BLaER1 treated with 17β-estradiol and CSF1 and Interleukin-3, amounts not matched to agents 10 nM and 100 nM (cell line): Measurements from ENCODE around the gene OR2AT4.

Source experiments
- H3K27ac ChIP-seq, 11 experiments: shearing (Covaris generic); formaldehyde crosslinking; 2 replicates each; pipeline ENCODE4 v1.8.1; 2022
- H3K27me3 ChIP-seq, 11 experiments: shearing (Covaris generic); formaldehyde crosslinking; 2 replicates each; pipeline ENCODE4 v1.8.1; 2022
- H3K36me3 ChIP-seq, 11 experiments: shearing (Covaris generic); formaldehyde crosslinking; 2 replicates each; pipeline ENCODE4 v1.8.1; 2022
- H3K4me1 ChIP-seq, 10 experiments: shearing (Covaris generic); formaldehyde crosslinking; 2 replicates each; pipeline ENCODE4 v1.8.1; 2022
- H3K4me2 ChIP-seq, 11 experiments: shearing (Covaris generic); formaldehyde crosslinking; 2 replicates each; pipeline ENCODE4 v1.8.1; 2022
- H3K4me3 ChIP-seq, 10 experiments: shearing (Covaris generic); formaldehyde crosslinking; 2 replicates each; pipeline ENCODE4 v1.8.1; 2022
- H3K9ac ChIP-seq, 11 experiments: shearing (Covaris generic); formaldehyde crosslinking; 2 replicates each; pipeline ENCODE4 v1.8.1; 2022
- H3K9me3 ChIP-seq, 11 experiments: shearing (Covaris generic); formaldehyde crosslinking; replicated peaks in 1 of 11; 2 replicates each; pipeline ENCODE4 v1.8.1; 2022
- H4K20me1 ChIP-seq, 11 experiments: shearing (Covaris generic); formaldehyde crosslinking; 2 replicates each; pipeline ENCODE4 v1.8.1; 2022
- Cebpa-rat ChIP-seq, 11 experiments: shearing (Covaris generic); IDR thresholded peaks; 2 replicates each; pipeline ENCODE4 v1.8.1; 2022

OR2AT4 gene

DNA sequence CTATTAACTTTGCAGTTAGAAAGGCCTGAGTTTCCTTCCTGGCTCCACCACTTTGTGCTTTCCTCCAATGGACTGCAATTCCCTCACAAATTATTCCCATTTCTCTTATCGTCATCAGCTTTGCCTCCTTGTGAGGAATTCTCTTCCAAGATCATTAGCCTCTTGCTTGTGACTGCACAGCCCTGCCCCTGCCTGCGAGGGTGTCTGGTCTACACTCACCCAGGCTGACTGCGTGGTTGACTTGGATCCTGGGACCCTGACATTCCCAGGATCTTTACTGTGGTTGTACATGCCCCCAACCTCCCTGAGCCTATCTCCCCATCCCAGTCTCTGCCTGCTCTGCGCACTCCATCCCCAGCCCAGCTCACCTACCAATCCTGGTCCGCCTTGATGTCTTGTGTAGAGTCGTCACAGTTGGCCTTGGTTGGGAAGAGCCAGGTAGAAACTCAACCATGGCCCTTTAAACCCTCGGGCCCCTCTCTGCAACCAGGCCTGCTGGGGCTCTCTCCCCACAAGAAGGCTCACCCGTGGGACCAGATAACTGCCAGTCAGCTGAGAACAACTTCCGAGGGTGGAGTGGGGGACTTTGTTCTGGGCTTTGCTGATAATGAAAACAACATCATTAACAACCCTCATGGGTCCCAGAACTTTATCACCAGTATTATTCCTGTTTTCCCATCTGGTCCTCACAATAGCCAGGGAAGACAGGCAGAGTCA lies at the start of gene OR2AT4:
TSS of gene OR2AT4 (minus strand) at position 421 of the 717 bp plus-strand sequence.
- H4K20me1 ChIP-seq, result no peaks in the 10 kb centered on the region

DNA sequence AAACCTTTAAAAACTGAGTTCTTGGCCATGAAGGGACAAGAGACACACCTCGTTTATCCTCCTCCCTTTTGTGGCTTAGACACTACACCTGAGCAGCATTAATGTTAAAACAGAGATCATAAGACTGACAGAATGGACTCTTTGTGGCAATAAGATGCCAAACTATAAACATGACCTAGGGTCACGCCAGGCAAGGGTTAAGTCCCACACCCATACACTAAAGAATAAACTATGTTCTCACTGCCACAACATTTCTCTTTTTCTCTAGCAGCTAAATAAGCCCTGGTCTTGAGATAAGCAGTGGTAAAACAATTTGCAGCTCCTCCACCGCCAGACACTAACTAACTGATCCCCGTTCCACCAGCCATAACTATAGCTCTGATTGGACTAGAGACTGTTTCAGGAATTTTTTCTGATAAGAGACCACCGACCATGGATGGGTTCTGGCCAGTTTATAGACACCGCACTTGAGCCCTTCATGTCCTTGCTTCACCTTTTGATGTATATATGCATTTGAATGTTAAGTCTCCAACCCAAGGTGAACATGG lies 49.4 kb upstream of the OR2AT4 start:
- Histone ChIP-seq H3K9ac (peak overlapping the region in 1 of 11 experiments; percentile 35; a peak in 1 of 22 replicates), H3K9me3 (no peaks in the 10 kb centered on the region), H4K20me1 (peaks cover 0 to 6% (median 0%) of the 10 kb centered on the region in 11 experiments; a peak in 2 of 22 replicates), H3K4me2 (peak overlapping the region; percentile 45 to 95 (median 80)), H3K27me3 (no peaks in the 10 kb centered on the region), H3K4me3 (no peak overlapping the region), H3K27ac (peak overlapping the region in 3 of 11 experiments; percentile 2 to 34 (median 25); a peak in 4 of 22 replicates), H3K36me3 (no peaks in the 10 kb centered on the region), H3K4me1 (peaks cover 71 to 99% (median 85%) of the 10 kb centered on the region in 10 experiments)
- no peak for TF ChIP-seq Cebpa-rat (IDR thresholded peaks at IDR 0.05)

More for the DNA sequence above, at the start of gene OR2AT4:
- Histone ChIP-seq H3K27me3 (no peaks in the 10 kb centered on the region), H3K4me3 (no peak within 1 kb of the TSS), H3K4me2 (no peak within 1 kb of the TSS), H3K36me3 (no peaks in the 10 kb centered on the region), H3K27ac (no peak within 1 kb of the TSS), H3K9me3 (peaks cover 0 to 6% (median 1%) of the 10 kb centered on the region in 11 experiments; a peak in 10 of 22 replicates), H3K4me1 (peaks cover 0 to 14% (median 0%) of the 10 kb centered on the region in 10 experiments; a peak in 7 of 20 replicates), H3K9ac (no peak within 1 kb of the TSS)
- no peak for TF ChIP-seq Cebpa-rat (IDR thresholded peaks at IDR 0.05)

DNA sequence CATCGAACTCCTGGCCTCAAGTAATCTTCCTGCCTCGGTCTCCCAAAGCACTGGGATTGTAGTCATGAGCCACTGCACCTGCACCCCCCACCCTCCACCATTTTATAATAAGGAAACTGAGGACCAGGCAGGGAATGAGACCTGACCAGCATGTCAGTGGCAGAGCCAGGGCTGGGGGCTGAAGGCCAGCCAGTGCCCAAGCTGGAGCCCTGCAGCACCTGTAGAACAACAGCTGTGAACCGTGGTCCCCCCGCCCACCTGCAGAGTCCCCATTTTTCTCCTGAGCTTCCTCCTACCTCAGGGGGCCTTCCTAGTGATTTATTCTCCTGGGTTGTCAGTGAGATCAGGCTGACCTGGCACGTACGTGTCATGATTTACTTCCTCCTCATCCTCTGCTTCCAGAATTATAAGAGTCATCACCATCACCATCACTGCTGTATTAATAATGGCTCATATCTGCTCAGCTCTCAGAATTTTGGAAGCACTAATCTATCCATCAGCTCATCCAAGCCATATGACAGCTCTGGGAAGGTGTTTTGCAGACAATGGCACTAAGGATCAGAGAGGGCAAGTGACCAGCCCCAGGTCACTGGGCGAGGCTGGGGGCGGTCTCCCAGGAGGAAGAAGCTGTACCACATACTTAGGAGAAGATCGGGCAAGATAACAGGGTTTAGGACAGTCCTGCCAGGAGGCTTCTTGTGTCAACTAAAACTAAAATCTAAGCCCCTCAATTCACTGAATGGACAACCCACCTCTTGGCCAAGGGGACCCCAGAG lies 48.7 kb upstream of the OR2AT4 start:
- H3K27ac ChIP-seq, result peak overlapping the region in 4 of 11 experiments; percentile 24 to 34 (median 25); a peak in 6 of 22 replicates
- H3K9ac ChIP-seq, result peak overlapping the region in 2 of 11 experiments; percentile 28 to 35; a peak in 1 of 22 replicates
- H3K4me1 ChIP-seq, result peaks cover 77 to 99% (median 85%) of the 10 kb centered on the region in 10 experiments
- H3K36me3 ChIP-seq, result no peaks in the 10 kb centered on the region
- H4K20me1 ChIP-seq, result peaks cover 0 to 6% (median 0%) of the 10 kb centered on the region in 11 experiments; a peak in 2 of 22 replicates
- TF ChIP-seq Cebpa-rat (IDR thresholded peaks at IDR 0.05), result no peak
- H3K4me2 ChIP-seq, result peak overlapping the region; percentile 45 to 95 (median 74)
- H3K27me3 ChIP-seq, result no peaks in the 10 kb centered on the region
- H3K9me3 ChIP-seq, result no peaks in the 10 kb centered on the region
- no peak overlapping the region for H3K4me3 ChIP-seq

DNA sequence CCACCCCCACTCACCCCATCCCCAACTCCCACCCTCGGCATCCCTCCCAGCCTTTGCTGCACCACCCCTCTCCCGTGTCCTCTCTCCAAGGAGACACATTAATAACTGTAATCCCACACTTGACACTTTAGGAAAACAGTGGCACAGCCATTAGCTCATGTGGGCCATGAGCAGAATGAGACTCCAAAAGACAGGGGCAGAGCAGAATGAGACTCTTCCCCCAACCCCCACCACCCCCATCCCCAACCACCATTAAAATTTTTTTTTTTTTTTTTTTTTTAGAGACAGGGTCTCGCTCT lies 48.0 kb upstream of the OR2AT4 start:
- H3K27ac ChIP-seq, result peak overlapping the region in 3 of 11 experiments; percentile 63 to 78 (median 66); a peak in 2 of 22 replicates
- peak overlapping the region in 5 of 11 experiments; percentile 49 to 70 (median 56); a peak in 3 of 22 replicates for H3K9ac ChIP-seq
- H3K4me2 ChIP-seq, result peak overlapping the region; percentile 80 to 95 (median 92)
- no peaks in the 10 kb centered on the region for H3K36me3 ChIP-seq
- TF ChIP-seq Cebpa-rat (IDR thresholded peaks at IDR 0.05), result no peak
- H3K4me3 ChIP-seq, result no peak overlapping the region
- peaks cover 77 to 92% (median 83%) of the 10 kb centered on the region in 10 experiments for H3K4me1 ChIP-seq
- H3K27me3 ChIP-seq, result no peaks in the 10 kb centered on the region
- no peaks in the 10 kb centered on the region for H3K9me3 ChIP-seq
- peaks cover 0 to 6% (median 0%) of the 10 kb centered on the region in 11 experiments; a peak in 2 of 22 replicates for H4K20me1 ChIP-seq

DNA sequence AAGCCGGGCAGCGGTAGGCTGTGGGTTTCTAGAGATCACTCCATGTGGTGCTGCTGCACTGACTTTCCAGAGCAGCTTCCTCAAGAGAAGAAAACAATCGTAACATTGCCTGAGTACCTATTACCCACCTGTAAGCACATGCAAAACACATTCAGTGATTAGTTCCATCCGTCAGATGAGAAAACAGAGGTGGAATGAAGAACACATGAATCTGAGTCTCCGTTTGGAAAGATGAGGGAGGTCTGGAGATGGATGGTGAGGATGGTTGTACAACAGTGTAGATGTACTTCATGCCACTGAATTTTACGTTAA lies 46.7 kb upstream of the OR2AT4 start:
- H3K4me2 ChIP-seq, result peak overlapping the region; percentile 78 to 94 (median 92)

DNA sequence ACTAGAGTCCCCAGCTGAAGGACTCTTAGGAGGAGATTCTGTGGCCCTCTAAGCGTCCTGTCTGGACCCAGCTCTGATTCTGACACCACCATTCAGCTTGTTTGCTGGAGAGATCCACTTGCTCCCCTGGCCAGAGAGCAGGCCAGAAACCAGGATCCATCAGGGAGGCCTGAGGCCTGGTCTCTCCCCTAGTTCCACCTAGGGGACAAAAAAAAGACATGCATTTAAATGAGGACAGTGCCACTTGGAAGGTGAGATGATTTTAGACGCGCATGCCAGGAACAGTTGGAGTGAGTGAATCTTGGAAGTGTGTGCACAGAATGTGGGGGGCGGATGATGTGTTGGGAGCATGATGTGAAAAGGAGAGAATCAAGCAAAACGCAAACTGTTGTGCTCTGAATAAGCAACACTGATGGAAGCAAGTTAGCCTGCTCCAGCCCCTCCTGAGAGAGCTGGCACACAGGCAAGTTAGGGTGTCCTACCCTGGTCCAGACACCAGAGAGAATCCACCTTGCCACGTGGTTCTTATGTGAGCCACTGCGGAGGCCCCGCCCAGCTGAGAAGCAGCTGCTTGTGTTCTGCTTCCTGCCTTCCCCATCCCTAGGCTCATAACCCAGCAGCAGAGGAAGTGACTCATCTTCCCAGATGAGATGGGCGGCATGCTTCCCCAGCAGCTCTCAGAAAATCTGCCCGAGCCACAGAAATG lies 46.2 kb upstream of the OR2AT4 start:
- no peaks in the 10 kb centered on the region for H3K27me3 ChIP-seq
- peak overlapping the region; percentile 78 to 94 (median 92) for H3K4me2 ChIP-seq
- H3K27ac ChIP-seq, result peak overlapping the region in 9 of 11 experiments; percentile 40 to 78 (median 61); a peak in 15 of 22 replicates
- H4K20me1 ChIP-seq, result peaks cover 0 to 6% (median 0%) of the 10 kb centered on the region in 11 experiments; a peak in 2 of 22 replicates
- TF ChIP-seq Cebpa-rat (IDR thresholded peaks at IDR 0.05), result no peak
- no peaks in the 10 kb centered on the region for H3K9me3 ChIP-seq
- H3K4me3 ChIP-seq, result no peak overlapping the region
- peak overlapping the region in 6 of 11 experiments; percentile 17 to 70 (median 52); a peak in 7 of 22 replicates for H3K9ac ChIP-seq
- H3K36me3 ChIP-seq, result no peaks in the 10 kb centered on the region
- peaks cover 68 to 74% (median 72%) of the 10 kb centered on the region in 10 experiments for H3K4me1 ChIP-seq

More for the DNA sequence above, 46.7 kb upstream of the OR2AT4 start:
- Histone ChIP-seq H3K27ac (peak overlapping the region in 9 of 11 experiments; percentile 47 to 78 (median 62); a peak in 18 of 22 replicates), H3K27me3 (no peaks in the 10 kb centered on the region), H3K9ac (peak overlapping the region in 9 of 11 experiments; percentile 36 to 70 (median 56); a peak in 16 of 22 replicates), H4K20me1 (peaks cover 0 to 6% (median 0%) of the 10 kb centered on the region in 11 experiments; a peak in 2 of 22 replicates), H3K36me3 (no peaks in the 10 kb centered on the region), H3K9me3 (no peaks in the 10 kb centered on the region), H3K4me3 (peak overlapping the region in 3 of 10 experiments; percentile 6 to 31 (median 26); a peak in 3 of 20 replicates), H3K4me1 (peaks cover 73 to 80% (median 76%) of the 10 kb centered on the region in 10 experiments)
- no peak for TF ChIP-seq Cebpa-rat (IDR thresholded peaks at IDR 0.05)

DNA sequence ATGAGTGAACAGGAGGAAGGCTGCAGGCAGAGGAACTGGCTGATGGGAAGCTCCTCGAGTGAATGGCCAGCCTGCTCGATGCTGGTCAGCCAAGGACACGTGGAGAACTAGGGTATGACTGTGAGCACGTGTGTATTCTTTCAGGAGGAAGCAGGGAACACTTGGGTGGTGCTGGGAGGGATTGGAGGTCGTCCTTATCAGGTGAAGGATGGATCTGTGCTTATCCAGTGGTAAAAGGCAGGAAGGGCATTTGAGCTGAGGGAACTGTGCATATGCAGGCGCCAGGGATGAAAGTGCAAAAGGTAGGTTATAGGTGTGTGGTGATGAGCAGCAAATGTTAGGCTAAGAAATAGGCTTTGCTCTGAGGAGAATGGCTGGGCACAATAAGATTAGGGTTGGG lies 44.5 kb upstream of the OR2AT4 start:
- Histone ChIP-seq H3K9ac (no peak overlapping the region), H3K4me1 (peaks cover 52 to 59% (median 55%) of the 10 kb centered on the region in 10 experiments), H3K27ac (no peak overlapping the region), H3K9me3 (no peaks in the 10 kb centered on the region), H3K36me3 (no peaks in the 10 kb centered on the region), H3K4me2 (peak overlapping the region in 10 of 11 experiments; percentile 7 to 94 (median 38); a peak in 13 of 22 replicates), H3K4me3 (no peak overlapping the region), H3K27me3 (no peaks in the 10 kb centered on the region), H4K20me1 (peaks cover 0 to 6% (median 0%) of the 10 kb centered on the region in 11 experiments; a peak in 2 of 22 replicates)
- no peak for TF ChIP-seq Cebpa-rat (IDR thresholded peaks at IDR 0.05)
